Measurements from ENCODE around the gene LGALS7. TPM values are rescaled to one million over a fixed set of nuclear protein-coding genes. Genes with fewer than 3 reads are reported as not detected.

LGALS7 gene
- total and polyA plus RNA-seq, 2 experiments from 2014 or later = not detected

DNA sequence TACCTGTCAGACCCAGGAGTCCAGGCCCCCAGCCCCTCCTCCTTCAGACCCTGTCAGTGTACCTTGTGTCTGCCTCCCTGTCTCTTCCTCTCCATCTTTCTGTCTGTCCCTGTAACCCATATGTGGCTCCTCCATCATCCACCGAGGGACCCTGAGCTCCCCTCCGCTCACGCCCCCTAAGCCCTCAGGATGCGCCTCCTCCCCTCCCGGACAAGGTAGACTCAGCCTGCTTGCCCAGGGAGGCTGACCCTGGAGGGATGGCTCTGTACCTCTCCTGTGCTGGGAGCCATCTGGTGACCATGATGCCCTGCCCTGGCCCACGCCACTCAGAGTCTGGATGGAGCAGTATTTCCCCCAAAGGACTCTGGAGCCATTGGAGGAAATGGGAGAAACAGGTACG, 28.0 kb downstream of the LGALS7 start:
- H3K27ac ChIP-seq = no peak overlapping the region
- no peaks in the 10 kb centered on the region for H3K36me3 ChIP-seq
- H3K9me3 ChIP-seq (ENCODE audit: low read depth) = no peaks in the 10 kb centered on the region
- TF ChIP-seq, protein P1, sequence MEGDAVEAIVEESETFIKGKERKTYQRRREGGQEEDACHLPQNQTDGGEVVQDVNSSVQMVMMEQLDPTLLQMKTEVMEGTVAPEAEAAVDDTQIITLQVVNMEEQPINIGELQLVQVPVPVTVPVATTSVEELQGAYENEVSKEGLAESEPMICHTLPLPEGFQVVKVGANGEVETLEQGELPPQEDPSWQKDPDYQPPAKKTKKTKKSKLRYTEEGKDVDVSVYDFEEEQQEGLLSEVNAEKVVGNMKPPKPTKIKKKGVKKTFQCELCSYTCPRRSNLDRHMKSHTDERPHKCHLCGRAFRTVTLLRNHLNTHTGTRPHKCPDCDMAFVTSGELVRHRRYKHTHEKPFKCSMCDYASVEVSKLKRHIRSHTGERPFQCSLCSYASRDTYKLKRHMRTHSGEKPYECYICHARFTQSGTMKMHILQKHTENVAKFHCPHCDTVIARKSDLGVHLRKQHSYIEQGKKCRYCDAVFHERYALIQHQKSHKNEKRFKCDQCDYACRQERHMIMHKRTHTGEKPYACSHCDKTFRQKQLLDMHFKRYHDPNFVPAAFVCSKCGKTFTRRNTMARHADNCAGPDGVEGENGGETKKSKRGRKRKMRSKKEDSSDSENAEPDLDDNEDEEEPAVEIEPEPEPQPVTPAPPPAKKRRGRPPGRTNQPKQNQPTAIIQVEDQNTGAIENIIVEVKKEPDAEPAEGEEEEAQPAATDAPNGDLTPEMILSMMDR (IDR thresholded peaks at IDR 0.05; ENCODE audit: low read depth, low read length) = no peak
- DNase-seq (ENCODE audit: low read depth in 1 of 2, low spot score in 1 of 2) = no peak
- H3K27me3 ChIP-seq = no peaks in the 10 kb centered on the region
- no peaks in the 10 kb centered on the region for H3K4me1 ChIP-seq (ENCODE audit: low read depth)
- no peak overlapping the region for H3K4me3 ChIP-seq

DNA sequence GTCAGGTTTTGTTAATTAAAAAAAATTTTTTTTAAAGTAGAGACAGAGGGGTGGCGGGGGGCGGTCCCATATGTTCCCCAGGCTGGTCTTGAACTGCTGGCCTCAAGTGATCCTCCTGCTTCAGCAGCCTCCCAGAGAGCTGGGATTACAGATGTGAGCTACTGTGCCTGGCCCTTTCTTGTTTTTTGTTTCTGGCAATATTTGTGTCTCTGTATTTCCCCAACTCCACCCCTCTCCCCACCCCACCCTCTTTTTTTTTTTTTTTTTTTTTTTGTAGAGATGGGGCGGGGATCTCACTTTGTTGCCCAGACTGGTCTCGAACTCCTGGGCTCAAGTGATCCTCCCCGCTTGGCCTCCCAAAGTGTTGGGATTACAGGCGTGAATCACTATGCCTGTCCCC, 28.4 kb downstream of the LGALS7 start:
- TF ChIP-seq, protein P1 (IDR thresholded peaks at IDR 0.05; ENCODE audit: low read depth, low read length) = no peak
- Histone ChIP-seq H3K9me3 (ENCODE audit: low read depth) (no peaks in the 10 kb centered on the region), H3K4me1 (ENCODE audit: low read depth) (no peaks in the 10 kb centered on the region), H3K27me3 (no peaks in the 10 kb centered on the region), H3K4me3 (no peak overlapping the region), H3K36me3 (no peaks in the 10 kb centered on the region), H3K27ac (no peak overlapping the region)
- no peak for DNase-seq (ENCODE audit: low read depth in 1 of 2, low spot score in 1 of 2)

DNA sequence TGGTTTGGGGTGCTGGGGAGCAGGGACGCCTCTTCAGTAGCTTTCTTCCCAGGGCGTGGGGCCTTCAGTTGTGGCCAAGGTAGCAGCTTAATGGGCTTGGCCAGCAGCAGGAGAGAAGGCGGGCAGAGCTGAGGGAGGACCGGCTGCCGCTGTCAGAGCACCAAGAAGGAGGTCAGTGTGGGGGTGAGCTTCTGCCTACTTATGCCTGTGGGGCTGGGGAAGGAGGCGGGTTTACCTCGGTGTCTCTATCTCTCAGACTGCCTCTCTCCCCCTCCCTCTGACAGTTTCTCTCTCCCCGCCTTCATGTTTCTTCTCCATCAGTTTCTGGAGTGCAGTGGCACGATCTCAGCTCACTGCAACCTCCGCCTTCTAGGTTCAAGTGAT, 29.0 kb downstream of the LGALS7 start, which contains the start of gene CAPN12:
CAPN12 (minus strand) TSS at position 177 of the 384 bp plus-strand sequence. CDS start 309 bp downstream, outside the sequence.
- Histone ChIP-seq H3K27ac (no peak within 1 kb of the TSS), H3K9me3 (ENCODE audit: low read depth) (no peaks in the 10 kb centered on the region), H3K36me3 (no peaks in the 10 kb centered on the region), H3K27me3 (no peaks in the 10 kb centered on the region), H3K4me1 (ENCODE audit: low read depth) (no peaks in the 10 kb centered on the region), H3K4me3 (no peak within 1 kb of the TSS)
- TF ChIP-seq, protein P1 (IDR thresholded peaks at IDR 0.05; ENCODE audit: low read depth, low read length) = no peak
- no peak for DNase-seq (ENCODE audit: low read depth in 1 of 2, low spot score in 1 of 2)

DNA sequence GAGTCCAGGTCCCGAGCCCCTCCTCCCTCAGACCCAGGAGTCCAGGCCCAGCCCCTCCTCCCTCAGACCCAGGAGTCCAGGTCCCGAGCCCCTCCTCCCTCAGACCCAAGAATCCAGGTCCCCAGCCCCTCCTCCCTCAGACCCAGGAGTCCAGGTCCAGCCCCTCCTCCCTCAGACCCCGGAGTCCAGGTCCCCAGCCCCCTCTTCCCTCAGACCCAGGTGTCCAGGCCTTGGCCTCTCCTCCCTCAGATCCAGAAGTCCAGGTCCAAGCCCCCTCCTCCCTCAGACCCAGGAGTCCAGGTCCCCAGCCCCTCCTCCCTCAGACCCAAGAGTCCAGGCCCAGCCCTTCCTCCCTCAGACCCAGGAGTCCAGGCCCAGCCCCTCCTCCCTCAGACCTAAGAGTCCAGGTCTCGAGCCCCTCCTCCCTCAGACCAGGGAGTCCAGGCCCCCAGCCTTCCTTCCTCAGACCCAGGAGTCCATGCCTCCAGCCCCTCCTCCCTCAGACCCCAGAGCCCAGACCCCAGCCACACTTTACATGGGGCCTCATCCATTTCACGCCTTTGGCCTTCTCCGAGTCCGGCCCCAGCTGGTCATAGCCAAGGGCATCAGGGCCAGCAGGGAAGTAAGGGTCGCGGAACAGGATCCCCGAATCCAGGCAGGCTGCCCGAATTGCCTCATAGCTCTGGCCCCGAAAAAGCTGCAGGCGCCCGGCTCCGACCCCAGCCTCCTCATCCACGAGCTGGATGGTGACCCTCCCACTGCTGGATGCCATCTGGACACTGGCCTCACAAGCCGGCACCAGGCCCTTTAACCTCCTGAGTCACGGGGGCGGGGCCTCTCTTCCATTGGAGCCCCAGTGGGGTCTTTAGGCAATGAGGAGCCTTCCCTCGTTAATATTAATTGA, 29.7 kb downstream of the LGALS7 start:
- Histone ChIP-seq H3K4me1 (ENCODE audit: low read depth) (no peaks in the 10 kb centered on the region), H3K9me3 (ENCODE audit: low read depth) (no peaks in the 10 kb centered on the region), H3K27me3 (no peaks in the 10 kb centered on the region), H3K27ac (no peak overlapping the region), H3K4me3 (no peak overlapping the region), H3K36me3 (no peaks in the 10 kb centered on the region)
- TF ChIP-seq, protein P1 (IDR thresholded peaks at IDR 0.05; ENCODE audit: low read depth, low read length) = no peak
- DNase-seq (ENCODE audit: low read depth in 1 of 2, low spot score in 1 of 2) = no peak

DNA sequence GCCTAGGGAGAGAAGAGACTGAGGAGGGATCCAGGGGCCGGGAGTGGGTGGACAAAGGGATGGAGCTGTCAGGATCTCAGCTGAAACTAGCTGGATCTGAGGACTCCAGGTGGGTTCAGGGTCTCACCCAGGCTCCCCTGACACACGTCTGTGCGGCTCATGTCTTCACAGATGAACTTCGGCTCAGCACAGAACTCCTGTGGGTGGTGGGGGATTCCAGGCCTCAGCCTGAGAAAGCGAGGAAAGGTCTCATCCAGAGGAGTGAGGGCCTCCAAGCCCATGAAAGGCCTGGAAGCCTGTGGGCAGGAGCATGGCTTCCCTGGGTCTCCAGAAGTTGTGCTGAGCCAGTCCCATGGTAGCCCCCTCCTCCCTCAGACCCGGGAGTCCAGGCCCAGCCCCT, 30.4 kb downstream of the LGALS7 start:
- no peak for DNase-seq (ENCODE audit: low read depth in 1 of 2, low spot score in 1 of 2)
- H3K4me1 ChIP-seq (ENCODE audit: low read depth) = no peaks in the 10 kb centered on the region
- TF ChIP-seq, protein P1 (IDR thresholded peaks at IDR 0.05; ENCODE audit: low read depth, low read length) = no peak
- H3K9me3 ChIP-seq (ENCODE audit: low read depth) = no peaks in the 10 kb centered on the region
- no peak overlapping the region for H3K4me3 ChIP-seq
- no peak overlapping the region for H3K27ac ChIP-seq
- no peaks in the 10 kb centered on the region for H3K27me3 ChIP-seq
- no peaks in the 10 kb centered on the region for H3K36me3 ChIP-seq
